K562 (cell line): ENCODE measurements around the gene SYNGR4. TPM values are rescaled to one million over a fixed set of nuclear protein-coding genes. Genes with fewer than 3 reads are reported as not detected.

Experiments used
- ARHGAP35 ChIP-seq: fragments of 450-650 bp; IDR thresholded peaks from 2 replicates; pipeline ENCODE4 v1.6.1; 2018; ENCODE audit not compliant: partially characterized antibody
- ETV5 ChIP-seq: sonication (generic); formaldehyde crosslinking; IDR thresholded peaks from 2 replicates; pipeline ENCODE4 v1.4.0; 2020; ENCODE audit warnings: low read depth, mild to moderate bottlenecking, missing genetic modification reagents
- GTF2A2 ChIP-seq: IDR thresholded peaks from 2 replicates; pipeline ENCODE4 v1.6.1; 2016; ENCODE audit warnings: mild to moderate bottlenecking, missing genetic modification characterization, missing compliant biosample characterization
- GTF2F1 ChIP-seq: IDR thresholded peaks from 2 replicates; pipeline ENCODE4 v1.6.1; 2011; ENCODE audit warnings: low read depth, low read length, improper control_type of control experiment
- KDM4B ChIP-seq, 2 experiments: fragments of 450-650 bp in 1 of 2; sonication (generic) in 1 of 2; IDR thresholded peaks; 2 replicates each; pipeline ENCODE4 v1.6.1; 2016 to 2017; ENCODE audit warnings: borderline replicate concordance in 2 of 2, antibody characterized with exemption in 1 of 2, low read depth in 1 of 2, mild to moderate bottlenecking in 1 of 2
- KDM5B ChIP-seq: fragments of 200-600 bp; sonication (generic); IDR thresholded peaks from 2 replicates; pipeline ENCODE4 v1.6.1; 2012; ENCODE audit warnings: low read depth, mild to moderate bottlenecking, moderate library complexity, low read length, control low read depth, inconsistent platforms; ENCODE audit not compliant: insufficient replicate concordance
- KLF16 ChIP-seq: IDR thresholded peaks from 2 replicates; pipeline ENCODE4 v1.6.1; 2016; ENCODE audit warnings: antibody characterized with exemption
- KLF6 ChIP-seq: fragments of 250-450 bp; sonication (Bioruptor Pico); IDR thresholded peaks from 2 replicates; pipeline ENCODE4 v1.4.0; 2020; ENCODE audit warnings: mild to moderate bottlenecking, moderate library complexity, borderline replicate concordance
- OTX1 ChIP-seq: fragments of 450-650 bp; formaldehyde crosslinking; IDR thresholded peaks from 2 replicates; pipeline ENCODE4 v1.4.0; 2022; ENCODE audit warnings: mild to moderate bottlenecking
- PML ChIP-seq: IDR thresholded peaks from 2 replicates; pipeline ENCODE4 v1.6.1; 2012; ENCODE audit warnings: low read length, inconsistent platforms
- POLR2AphosphoS5 ChIP-seq: IDR thresholded peaks from 2 replicates; pipeline ENCODE4 v1.6.1; 2011; ENCODE audit warnings: mild to moderate bottlenecking, low read depth, low read length, moderate library complexity; ENCODE audit not compliant: control insufficient read depth, insufficient read depth
- RB1 ChIP-seq: fragments of 450-650 bp; IDR thresholded peaks from 2 replicates; pipeline ENCODE4 v1.6.1; 2017; ENCODE audit warnings: low read depth, mild to moderate bottlenecking
- SP2 ChIP-seq: IDR thresholded peaks from 2 replicates; pipeline ENCODE4 v1.6.1; 2011; ENCODE audit warnings: mild to moderate bottlenecking, low read depth, low read length, moderate library complexity; ENCODE audit not compliant: poor library complexity, severe bottlenecking; ENCODE audit errors: extremely low read depth
- SRSF1 ChIP-seq: fragments of 200-400 bp; formaldehyde crosslinking; IDR thresholded peaks from 2 replicates; pipeline ENCODE4 v1.6.1; 2017; ENCODE audit warnings: mild to moderate bottlenecking, low read depth, low read length, moderate library complexity
- ZKSCAN1 ChIP-seq: fragments of 150-350 bp; IDR thresholded peaks from 2 replicates; pipeline ENCODE4 v1.6.1; 2016; ENCODE audit warnings: low read depth, low read length
- ZNF324 ChIP-seq: fragments of 250-450 bp; sonication (Bioruptor Pico); IDR thresholded peaks from 2 replicates; pipeline ENCODE4 v1.4.0; 2020; ENCODE audit warnings: mild to moderate bottlenecking
- polyA plus RNA-seq, 8 experiments: library from polyadenylated mRNA; depleted of rRNA in 4 of 8; stranded (reverse) in 5 of 8; unstranded in 3 of 8; fragments of >200 nt; fragmentation: Nextera tagmentation in 2 of 8; fragmentation: Illumina TruSeq in 1 of 8; extraction: Ambion mirVana in 2 of 8; extraction: Trizol in 1 of 8; gene quantifications; 2 replicates each; pipeline versions ENCODE4 v1.2.1 to v1.2.3, GENCODE V29; 2011 to 2014; ENCODE audit warnings: inconsistent platforms in 1 of 8, missing spikeins in 1 of 8
- total RNA-seq, 7 experiments: library from RNA; depleted of rRNA in 6 of 7; stranded (reverse); fragments of >200 nt in 6 of 7; fragmentation: Illumina TruSeq in 2 of 7; extraction: Trizol in 2 of 7; gene quantifications; 2 replicates each; pipeline versions ENCODE4 v1.2.1 to v1.2.3, GENCODE V29; 2011 to 2021; ENCODE audit warnings: low replicate concordance in 1 of 7
- TF ChIP-seq, protein P1 (sequence below): fragments of 450-650 bp; conservative IDR thresholded peaks from 2 replicates; pipeline ENCODE4 v1.6.1; 2016; ENCODE audit warnings: missing genetic modification characterization, low read depth, mild to moderate bottlenecking, control low read depth, missing compliant biosample characterization
- TF ChIP-seq, protein P2 (sequence below): fragments of 250-450 bp; sonication (Bioruptor Pico); IDR thresholded peaks from 2 replicates; pipeline ENCODE4 v1.8.0; 2021; ENCODE audit warnings: borderline replicate concordance, mild to moderate bottlenecking, moderate library complexity; ENCODE audit not compliant: poor library complexity, severe bottlenecking
- TF ChIP-seq, protein P3 (sequence below): fragments of 250-450 bp; sonication (Bioruptor Pico); IDR thresholded peaks from 2 replicates; pipeline ENCODE4 v1.4.0; 2020

SYNGR4 gene
- total and polyA plus RNA-seq, 9 of the 15 experiments (the other 6 are each of a cell fraction or from before 2014, with no cell fraction given): 0.07 to 0.14 TPM; not detected in 7

DNA sequence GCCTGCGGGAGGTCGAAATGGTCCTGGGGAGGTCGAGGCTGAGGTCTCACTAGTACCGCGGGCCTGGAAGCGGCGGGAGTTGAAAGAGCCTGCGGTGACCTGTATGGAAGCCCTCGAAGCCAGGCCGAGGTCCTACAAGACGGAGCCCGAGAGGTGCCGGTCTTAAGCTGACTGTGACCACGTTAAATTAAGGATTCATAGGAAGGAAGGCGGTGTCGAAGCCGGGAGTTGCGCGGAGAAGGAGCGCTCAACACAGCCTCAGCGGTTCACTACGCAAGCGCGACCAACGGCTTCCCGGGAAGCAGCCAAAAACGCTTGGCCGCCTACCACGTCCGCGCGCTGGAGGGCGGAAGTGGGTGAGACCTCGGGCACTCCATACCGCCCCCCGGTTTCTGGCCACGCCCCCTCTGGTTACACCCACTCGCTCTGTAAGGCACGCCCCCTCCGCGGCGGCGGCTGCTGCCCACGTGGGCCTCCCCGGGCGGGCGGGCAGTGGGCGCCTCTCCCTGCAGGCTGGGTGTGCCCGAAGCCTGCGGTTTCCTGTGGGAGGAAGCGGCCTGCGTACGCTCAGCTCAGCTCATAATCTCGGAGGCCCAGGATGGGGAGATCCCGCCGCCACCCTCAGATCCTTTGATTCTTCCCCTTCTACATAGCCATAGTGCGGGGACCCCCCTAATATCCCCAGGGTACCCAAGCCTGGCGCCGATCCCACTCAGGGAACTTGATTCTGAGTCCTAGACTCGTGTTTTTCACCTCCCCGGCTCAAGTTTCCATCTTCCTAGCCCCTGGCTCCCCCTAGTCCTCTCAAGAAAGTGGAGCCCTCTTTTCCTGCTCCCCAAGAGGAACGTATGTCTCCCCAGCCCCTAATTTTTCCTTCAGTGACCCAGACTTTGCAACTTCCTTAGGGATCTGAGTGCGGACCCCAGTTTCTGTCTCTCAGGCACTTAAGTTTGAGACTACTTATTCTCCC lies 42.3 kb upstream of the SYNGR4 start (continued):
- TF ChIP-seq, protein P1, sequence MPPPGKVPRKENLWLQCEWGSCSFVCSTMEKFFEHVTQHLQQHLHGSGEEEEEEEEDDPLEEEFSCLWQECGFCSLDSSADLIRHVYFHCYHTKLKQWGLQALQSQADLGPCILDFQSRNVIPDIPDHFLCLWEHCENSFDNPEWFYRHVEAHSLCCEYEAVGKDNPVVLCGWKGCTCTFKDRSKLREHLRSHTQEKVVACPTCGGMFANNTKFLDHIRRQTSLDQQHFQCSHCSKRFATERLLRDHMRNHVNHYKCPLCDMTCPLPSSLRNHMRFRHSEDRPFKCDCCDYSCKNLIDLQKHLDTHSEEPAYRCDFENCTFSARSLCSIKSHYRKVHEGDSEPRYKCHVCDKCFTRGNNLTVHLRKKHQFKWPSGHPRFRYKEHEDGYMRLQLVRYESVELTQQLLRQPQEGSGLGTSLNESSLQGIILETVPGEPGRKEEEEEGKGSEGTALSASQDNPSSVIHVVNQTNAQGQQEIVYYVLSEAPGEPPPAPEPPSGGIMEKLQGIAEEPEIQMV (tag): peak; percentile 91
- TF ChIP-seq POLR2AphosphoS5 (peak; percentile 82), OTX1 (CRISPR knock-in tag) (peak; percentile 62; the same call in 1 of the 2 replicates), KDM5B (peak; percentile 80), ETV5 (peak; percentile 90; the same call in 1 of the 2 replicates), KDM4B (IDR thresholded peaks at IDR 0.05; ENCODE audit: borderline replicate concordance in 2 of 2, low read depth in 1 of 2) (peak in 1 of 2 experiments; percentile 38; a peak in 1 of 4 replicates), GTF2A2 (tag) (no peak), ZNF324 (no peak), KLF16 (peak; percentile 67), SP2 (no peak), GTF2F1 (peak; percentile 80; the same call in 1 of the 2 replicates), KLF6 (CRISPR knock-in tag) (peak; percentile 59; the same call in 1 of the 2 replicates), ARHGAP35 (no peak), SRSF1 (no peak), RB1 (peak; percentile 54), ZKSCAN1 (peak; percentile 14; the same call in 1 of the 2 replicates), PML (peak; percentile 82)
- TF ChIP-seq, protein P2, sequence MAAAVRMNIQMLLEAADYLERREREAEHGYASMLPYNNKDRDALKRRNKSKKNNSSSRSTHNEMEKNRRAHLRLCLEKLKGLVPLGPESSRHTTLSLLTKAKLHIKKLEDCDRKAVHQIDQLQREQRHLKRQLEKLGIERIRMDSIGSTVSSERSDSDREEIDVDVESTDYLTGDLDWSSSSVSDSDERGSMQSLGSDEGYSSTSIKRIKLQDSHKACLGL: peak; percentile 66
- TF ChIP-seq, protein P3, sequence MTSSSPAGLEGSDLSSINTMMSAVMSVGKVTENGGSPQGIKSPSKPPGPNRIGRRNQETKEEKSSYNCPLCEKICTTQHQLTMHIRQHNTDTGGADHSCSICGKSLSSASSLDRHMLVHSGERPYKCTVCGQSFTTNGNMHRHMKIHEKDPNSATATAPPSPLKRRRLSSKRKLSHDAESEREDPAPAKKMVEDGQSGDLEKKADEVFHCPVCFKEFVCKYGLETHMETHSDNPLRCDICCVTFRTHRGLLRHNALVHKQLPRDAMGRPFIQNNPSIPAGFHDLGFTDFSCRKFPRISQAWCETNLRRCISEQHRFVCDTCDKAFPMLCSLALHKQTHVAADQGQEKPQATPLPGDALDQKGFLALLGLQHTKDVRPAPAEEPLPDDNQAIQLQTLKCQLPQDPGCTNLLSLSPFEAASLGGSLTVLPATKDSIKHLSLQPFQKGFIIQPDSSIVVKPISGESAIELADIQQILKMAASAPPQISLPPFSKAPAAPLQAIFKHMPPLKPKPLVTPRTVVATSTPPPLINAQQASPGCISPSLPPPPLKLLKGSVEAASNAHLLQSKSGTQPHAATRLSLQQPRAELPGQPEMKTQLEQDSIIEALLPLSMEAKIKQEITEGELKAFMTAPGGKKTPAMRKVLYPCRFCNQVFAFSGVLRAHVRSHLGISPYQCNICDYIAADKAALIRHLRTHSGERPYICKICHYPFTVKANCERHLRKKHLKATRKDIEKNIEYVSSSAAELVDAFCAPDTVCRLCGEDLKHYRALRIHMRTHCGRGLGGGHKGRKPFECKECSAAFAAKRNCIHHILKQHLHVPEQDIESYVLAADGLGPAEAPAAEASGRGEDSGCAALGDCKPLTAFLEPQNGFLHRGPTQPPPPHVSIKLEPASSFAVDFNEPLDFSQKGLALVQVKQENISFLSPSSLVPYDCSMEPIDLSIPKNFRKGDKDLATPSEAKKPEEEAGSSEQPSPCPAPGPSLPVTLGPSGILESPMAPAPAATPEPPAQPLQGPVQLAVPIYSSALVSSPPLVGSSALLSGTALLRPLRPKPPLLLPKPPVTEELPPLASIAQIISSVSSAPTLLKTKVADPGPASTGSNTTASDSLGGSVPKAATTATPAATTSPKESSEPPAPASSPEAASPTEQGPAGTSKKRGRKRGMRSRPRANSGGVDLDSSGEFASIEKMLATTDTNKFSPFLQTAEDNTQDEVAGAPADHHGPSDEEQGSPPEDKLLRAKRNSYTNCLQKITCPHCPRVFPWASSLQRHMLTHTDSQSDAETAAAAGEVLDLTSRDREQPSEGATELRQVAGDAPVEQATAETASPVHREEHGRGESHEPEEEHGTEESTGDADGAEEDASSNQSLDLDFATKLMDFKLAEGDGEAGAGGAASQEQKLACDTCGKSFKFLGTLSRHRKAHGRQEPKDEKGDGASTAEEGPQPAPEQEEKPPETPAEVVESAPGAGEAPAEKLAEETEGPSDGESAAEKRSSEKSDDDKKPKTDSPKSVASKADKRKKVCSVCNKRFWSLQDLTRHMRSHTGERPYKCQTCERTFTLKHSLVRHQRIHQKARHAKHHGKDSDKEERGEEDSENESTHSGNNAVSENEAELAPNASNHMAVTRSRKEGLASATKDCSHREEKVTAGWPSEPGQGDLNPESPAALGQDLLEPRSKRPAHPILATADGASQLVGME (CRISPR knock-in tag): peak; percentile 62; the same call in 1 of the 2 replicates
